Measurements from ENCODE around the gene TIAM2.

DNA sequence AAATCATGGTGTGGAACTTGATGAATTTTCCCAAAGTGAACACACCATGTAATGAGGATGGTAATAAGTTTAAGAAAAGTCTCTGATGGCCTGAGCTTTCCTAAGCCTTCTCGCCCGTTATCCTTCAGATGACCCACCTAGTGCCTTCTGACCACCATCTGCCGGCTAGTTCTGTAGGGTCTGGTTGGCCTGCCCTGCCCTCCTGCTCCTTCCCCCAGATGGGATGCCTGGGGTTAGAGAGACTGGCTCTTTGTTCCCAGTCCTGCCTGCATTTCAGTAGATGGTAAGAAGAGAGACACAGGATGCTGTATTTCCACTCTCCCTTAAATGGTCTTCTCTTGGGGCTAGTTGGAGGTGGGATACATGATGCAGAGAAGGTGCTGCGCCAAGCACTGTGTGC is 43.0 kb downstream of the TIAM2 start:
- TF ChIP-seq CTCF (IDR thresholded peaks at IDR 0.05): no peak
- no peak for TF ChIP-seq POLR2A (IDR thresholded peaks at IDR 0.05)

Data from adrenal gland (tissue), 5 donors.